HG02678 (cell line): ENCODE measurements around the gene LDAH.

Source experiments
- ATAC-seq: cut with Tn5 transposase; IDR thresholded peaks from one replicate; pipeline ENCODE4 v1.9.1; 2021; ENCODE audit warnings: mild to moderate bottlenecking, moderate library complexity; ENCODE audit not compliant: unreplicated experiment

LDAH gene

GRCh38 chr2:20641123-20641985 lies 181.5 kb downstream of the LDAH start:
- no peak for ATAC-seq

- ATAC-seq = no peak
Observed at GRCh38 chr2:20640411-20641122, 182.3 kb downstream of the LDAH start.

GRCh38 chr2:20638646-20639430 lies 184.1 kb downstream of the LDAH start:
- ATAC-seq = no peak

GRCh38 chr2:20638014-20638413 lies 184.9 kb downstream of the LDAH start:
- ATAC-seq = no peak

GRCh38 chr2:20637147-20637546 lies 185.8 kb downstream of the LDAH start:
- ATAC-seq = no peak

GRCh38 chr2:20635675-20636584 lies 187.0 kb downstream of the LDAH start:
- peak; percentile 71 for ATAC-seq

GRCh38 chr2:20635113-20635510 lies 187.8 kb downstream of the LDAH start:
- no peak for ATAC-seq

GRCh38 chr2:20634507-20635112 lies 188.3 kb downstream of the LDAH start:
- ATAC-seq = no peak
